Left hindlimb (tissue), 1 donor: Measurements from ENCODE around the gene SUCLG2.

Experiments
- DNase-seq: peaks from one replicate; pipeline ENCODE4 v3.0.0-alpha.2; 2018

The SUCLG2 gene

DNA sequence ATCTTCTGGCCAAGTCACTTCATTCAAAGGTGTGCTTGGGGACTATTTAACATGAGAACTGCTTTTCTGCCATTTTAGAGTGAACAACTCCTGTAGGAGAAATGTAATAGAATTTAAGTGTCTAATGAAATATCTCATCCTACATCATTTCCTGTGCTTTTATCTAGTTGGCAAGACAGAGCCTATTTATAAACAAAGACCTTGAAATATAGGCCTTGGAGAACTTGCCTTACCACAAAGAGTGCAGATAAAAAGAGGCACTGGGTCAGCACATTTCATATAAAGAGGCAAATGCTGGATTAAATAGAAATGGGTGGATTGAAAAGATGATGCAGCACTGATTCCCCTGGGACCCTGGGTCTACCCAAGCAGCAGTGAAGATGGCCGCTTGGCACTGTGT is 278.0 kb downstream of the SUCLG2 start:
- no peak for DNase-seq

DNA sequence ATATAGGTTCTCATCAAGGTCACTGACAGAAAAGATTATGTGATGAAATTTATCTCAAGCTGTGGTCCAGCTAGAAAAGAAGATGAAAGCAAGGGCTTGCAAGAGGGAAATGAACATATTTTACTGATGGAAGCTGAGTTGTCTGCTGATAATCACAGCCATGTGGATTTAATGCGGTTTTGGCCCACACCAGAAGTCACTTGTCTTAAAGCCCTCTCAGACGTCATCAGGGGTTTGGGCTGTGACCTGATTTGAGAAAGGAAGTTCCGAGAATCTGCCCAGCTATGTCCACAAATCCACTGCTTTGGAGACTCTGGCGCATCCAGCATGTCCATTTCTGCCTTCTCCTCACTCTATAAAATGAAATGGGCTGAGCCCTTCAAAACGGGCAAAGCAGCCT is 278.4 kb downstream of the SUCLG2 start:
- no peak for DNase-seq

DNA sequence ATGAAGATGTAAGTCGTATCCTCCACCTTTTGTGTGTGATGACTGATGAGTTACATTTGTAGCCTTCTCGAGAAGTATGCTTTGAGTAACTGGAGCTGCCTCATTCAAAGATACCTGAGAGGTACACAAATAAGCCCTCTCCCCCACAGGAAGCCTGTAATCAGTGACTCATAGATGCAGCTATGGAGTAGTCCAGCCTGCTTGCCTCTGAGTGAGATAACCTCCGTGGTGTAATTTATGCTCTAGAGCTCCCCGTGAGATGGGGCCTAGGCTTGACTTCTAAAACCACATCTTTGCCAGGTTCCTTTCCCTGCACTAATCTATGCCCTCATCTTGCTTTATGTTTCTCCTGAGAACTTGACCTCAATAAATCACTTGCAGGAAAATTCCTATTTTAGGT is 291.7 kb downstream of the SUCLG2 start:
- DNase-seq, result no peak

DNA sequence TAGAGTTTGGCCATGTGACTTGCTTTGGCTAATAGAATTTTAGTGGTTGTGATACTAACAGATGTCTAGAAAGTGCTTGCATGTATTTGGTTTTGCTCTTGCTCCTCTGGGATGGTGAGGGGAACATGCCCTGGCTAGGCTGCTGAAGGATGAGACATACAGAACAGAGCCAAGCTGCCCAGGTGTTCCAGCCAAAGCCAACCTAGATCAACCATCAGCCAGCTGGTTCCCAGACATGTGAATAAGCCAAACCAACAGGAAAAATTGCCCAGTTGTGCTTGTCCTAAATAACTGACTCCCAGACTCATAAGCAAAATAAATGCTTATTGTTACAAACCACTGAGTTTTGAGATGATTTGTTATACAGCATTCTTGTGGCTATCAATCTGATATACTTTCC is 292.6 kb downstream of the SUCLG2 start:
- no peak for DNase-seq

DNA sequence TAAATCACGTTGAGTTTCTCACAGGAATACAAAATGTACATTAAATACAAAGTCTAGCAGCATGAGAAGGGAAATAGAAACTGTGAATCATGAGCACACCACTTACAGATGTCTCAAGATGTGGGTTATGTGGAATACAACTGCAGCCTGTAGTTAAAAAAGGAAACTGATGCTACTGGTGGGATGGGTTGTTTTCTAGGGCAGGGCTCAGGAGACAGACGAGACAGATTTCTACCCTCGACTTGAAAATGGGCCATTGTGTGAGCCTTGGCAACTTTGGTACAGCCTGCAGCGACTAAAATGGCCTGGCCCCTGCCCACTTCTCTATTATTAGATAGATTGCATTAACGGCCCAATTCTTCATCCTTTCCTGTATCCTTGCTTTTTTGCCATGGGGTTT is 293.1 kb downstream of the SUCLG2 start:
- DNase-seq, result no peak

DNA sequence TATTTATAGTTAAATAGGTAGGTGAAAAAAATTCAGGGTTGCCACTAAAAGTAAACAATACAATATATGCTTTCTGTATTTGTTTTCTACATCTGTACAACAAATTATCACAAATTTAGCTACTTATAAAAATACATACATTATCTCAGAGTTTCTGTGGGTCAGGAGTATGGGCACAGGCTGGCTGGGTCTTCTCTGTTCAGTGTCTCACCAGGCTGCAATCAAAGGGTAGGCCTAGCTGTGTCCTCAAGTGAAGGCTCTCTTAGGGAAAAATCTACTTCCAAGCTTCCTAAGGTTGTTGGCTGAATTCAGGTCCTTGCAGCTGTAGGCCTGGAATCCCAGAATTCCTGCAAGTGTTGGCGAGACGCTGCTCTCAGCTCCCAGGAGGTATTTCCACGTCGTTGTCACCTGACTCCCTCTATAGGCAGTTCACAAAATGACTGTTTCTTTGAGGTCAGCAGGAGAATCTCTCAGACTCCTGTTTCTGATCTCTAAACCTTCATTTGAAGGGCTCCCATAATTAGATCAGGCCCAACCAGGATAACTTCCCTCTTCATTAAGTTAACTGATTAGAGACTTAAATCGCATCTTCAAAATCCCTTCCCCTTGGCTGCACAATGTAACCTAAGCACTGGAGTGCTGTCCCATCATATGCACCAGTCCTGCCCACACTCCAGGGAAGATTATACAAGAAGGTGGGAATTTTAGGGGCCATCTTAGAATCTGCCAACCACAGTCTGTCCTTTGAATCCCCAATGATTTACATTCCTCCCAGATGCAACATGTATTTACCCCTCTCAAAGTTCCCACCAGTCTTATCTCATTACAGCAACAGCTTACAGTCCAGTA is 296.6 kb downstream of the SUCLG2 start:
- no peak for DNase-seq

DNA sequence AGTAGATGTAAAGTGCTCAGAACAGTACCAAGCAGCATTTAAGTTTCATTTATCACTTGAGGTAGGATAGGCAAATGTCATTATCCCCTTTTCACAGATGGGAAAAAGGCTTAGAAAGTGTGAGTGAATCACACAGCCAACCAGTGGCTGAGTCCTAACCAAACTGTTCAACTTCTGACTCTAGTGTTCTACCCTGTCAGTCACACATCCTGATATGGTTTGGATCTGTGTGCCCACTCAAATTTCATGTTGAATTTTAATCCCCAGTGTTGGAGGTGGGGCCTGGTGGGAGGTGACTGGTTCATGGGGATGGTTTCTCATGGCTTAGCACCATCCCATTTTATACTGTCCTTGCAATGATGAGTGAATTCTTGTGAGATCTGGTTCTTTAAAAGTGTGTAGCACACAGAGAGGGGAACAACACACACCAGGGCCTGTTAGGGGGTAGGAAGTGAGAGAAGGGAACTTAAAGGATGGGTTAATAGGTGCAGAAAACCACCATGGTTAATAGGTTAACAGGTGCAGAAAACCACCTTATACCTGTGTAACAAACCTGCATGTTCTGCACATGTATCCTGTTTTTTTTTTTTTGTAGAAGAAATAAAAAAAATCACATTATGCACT is 304.7 kb downstream of the SUCLG2 start:
- no peak for DNase-seq

DNA sequence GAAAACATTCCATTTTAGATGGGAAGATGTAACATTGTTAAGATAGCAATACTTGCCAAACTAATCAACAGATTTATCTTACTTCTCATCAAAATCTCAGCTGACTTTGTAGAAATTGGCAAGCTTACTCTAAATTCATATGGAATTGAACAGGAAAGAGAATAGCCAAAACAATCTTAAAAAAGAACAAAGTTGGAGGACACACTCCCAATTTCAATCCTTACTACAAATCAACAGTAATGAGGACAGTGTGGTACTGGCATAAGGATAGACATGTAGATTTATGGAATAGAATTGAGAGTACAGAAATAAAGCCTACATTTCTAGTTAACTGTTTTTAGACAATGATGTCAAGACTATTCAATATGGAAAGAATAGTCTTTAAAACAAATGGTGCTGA is 308.3 kb downstream of the SUCLG2 start:
- DNase-seq, result no peak

DNA sequence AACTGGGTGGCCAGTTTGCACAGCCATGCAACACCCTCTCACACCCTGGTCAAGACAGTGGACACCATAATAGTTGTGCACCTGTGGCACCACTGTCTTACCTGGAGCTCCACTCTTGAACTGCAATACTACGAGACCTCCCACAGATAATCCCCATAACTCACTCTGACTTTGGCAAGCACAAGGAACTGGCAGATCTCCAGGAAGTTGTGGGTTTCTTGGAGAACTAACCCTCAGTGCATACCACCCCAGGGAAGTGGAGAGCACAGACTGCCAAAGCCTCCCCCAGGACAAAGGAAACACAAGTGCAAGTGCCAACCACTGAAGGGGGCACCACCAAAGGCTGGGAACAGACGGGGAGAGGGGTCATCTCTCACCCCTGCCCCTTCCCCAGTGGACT is 318.6 kb downstream of the SUCLG2 start:
- no peak for DNase-seq

DNA sequence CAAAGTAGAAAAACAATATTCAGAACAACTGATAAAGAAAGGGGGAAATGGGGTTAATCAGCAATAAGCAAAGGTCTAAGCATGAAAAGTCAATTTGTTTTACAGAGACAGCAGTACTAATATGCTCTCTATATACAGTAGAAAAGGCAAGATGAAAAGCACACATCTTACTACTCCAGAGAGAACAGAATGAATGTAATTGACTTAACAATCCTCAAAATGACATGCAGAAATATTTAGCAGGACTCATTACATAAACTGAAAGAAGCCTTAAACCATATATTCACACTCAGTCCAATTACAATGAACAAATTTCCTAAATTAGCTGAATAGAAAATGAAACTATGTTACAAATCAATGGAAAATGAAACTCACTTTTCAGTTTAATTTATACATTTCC is 319.8 kb downstream of the SUCLG2 start:
- DNase-seq, result no peak

DNA sequence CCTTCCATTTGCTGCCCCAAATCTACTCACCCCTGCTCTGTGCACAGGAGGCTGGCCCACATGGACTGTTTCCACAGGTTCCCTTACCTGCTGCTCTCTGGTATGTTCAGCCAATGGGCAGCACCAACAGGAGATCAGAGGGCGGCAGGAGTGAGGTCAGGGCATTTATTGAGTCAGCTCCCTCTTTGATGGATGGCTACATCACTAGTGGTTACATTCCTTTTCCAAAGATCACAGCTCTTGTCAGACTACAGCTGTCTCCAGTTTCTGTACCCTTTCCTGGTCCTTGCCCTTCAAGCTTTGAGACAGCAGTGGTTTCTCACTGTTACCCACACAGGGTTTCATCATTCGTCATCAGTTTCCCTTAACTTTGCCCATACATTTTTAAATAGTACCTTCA is 325.1 kb downstream of the SUCLG2 start:
- DNase-seq, result no peak

DNA sequence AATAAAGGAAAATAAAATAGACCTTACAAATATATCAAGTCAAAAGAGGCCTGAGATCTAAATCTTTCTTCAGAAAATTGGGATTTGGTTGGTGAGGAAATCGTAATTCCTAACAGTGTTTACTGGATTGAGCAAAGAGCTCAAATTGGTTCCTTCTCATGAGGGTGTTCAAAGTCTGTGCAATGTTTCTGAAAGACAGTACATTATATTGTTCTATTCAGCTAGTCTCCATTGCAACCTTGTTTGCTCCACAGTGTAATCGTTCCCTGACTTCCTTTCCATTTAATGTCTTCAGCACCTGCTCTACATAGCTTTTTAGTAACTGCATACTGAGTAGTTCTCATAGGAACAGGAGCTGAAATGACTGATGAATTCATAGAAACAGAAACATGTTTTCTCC is 326.8 kb downstream of the SUCLG2 start:
- no peak for DNase-seq

DNA sequence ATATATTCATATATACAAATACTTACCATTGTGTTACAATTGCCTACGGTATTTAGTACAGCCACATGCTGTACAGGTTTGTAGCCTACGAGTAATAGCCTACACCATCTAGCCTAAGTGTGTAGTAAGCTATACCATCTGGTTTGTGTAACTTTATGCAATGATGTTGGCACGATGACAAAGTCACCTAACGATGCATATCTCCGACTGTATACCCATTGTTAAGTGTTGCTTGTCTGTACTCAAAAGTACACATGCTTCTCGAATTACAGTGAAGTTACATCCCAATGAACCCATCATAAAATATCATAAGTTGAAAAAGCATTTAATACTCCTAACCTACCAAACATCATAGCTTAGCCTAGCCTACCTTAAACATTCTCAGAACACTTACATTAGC is 329.2 kb downstream of the SUCLG2 start:
- DNase-seq, result no peak
